Measurements from ENCODE around the gene SIRPG.

SIRPG gene

DNA sequence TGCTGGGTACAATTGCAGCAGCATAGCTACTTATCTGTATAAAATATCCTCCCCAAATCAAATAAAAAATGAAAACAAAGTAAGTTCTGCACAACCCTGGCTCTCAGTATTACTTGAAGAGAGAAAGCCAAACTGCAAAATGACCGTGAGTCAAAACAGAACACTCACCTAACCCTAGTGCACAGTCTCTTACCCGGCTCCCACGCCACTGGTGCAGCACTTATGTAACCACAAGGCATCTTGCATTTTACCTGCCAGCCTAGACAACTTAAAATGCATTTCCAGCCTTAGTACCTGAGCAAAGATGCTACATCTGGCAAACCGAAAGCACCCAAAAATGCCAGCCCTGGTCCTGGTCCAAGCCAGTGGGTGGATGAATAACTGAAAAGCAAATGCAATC is 25.4 kb downstream of the SIRPG start:
- TF ChIP-seq, protein P1, sequence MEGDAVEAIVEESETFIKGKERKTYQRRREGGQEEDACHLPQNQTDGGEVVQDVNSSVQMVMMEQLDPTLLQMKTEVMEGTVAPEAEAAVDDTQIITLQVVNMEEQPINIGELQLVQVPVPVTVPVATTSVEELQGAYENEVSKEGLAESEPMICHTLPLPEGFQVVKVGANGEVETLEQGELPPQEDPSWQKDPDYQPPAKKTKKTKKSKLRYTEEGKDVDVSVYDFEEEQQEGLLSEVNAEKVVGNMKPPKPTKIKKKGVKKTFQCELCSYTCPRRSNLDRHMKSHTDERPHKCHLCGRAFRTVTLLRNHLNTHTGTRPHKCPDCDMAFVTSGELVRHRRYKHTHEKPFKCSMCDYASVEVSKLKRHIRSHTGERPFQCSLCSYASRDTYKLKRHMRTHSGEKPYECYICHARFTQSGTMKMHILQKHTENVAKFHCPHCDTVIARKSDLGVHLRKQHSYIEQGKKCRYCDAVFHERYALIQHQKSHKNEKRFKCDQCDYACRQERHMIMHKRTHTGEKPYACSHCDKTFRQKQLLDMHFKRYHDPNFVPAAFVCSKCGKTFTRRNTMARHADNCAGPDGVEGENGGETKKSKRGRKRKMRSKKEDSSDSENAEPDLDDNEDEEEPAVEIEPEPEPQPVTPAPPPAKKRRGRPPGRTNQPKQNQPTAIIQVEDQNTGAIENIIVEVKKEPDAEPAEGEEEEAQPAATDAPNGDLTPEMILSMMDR (conservative IDR thresholded peaks at IDR 0.05), result no peak
- H3K27ac ChIP-seq, result no peak overlapping the region

DNA sequence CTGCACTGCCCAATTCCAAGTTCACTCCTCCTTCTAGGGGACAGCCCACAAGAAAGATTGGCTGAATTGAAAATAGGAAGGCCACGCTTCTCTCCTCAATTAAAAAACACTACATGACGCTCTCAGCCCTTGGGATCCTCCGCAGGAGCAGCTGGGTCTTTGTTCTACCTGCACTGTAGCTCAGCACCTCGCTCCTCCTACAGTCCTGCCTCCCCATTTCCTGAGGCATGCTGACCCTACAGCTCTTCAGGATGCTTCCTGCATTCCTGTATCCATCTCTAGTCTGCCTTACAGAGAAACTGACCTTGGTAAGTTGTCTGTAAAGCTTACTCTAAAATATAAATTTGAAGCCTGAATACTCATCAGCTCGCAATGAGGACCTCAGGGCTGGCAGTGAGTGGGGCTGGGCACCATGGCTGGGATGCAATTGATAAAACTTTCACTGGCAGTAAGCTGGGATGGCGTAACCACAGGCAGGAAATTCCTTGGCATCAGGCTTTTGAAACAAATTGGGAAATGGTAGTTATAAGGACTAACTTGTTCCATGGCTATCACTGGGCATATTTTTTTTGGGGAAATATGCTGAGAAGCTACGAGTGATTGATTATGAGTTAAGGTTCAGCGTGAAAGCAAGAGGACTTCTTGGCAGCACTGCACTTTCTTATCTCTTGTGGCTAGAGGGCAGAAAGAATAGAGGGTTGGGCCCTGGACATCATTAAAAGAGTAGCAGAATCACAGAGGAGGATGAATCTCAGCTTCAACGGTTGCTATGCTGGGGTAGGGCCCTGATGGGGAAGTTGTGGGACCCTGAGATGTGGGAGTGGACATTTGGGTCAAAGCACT is 26.0 kb downstream of the SIRPG start:
- TF ChIP-seq, protein P1 (conservative IDR thresholded peaks at IDR 0.05), result no peak
- H3K27ac ChIP-seq, result no peak overlapping the region

DNA sequence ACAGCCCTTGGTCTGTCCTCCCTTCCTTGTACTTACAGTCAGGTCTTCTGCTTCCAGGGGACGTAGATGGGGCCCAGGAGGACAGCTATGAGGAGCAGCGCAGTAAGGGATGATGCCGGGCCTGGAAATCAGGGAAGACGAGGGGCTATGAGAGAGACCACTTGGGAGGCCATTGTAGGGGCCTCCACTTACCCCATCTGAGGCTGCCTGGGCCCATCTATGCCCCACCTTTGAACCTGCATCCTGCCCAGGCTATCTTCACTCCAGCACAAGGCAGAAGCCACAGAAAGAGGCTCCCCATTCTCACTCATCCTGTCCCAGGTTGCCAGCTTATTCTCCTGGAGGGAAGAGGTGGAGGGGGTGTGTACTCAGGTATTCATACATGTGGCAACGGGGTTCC is 27.4 kb downstream of the SIRPG start:
- TF ChIP-seq, protein P1 (conservative IDR thresholded peaks at IDR 0.05), result no peak
- no peak overlapping the region for H3K27ac ChIP-seq

DNA sequence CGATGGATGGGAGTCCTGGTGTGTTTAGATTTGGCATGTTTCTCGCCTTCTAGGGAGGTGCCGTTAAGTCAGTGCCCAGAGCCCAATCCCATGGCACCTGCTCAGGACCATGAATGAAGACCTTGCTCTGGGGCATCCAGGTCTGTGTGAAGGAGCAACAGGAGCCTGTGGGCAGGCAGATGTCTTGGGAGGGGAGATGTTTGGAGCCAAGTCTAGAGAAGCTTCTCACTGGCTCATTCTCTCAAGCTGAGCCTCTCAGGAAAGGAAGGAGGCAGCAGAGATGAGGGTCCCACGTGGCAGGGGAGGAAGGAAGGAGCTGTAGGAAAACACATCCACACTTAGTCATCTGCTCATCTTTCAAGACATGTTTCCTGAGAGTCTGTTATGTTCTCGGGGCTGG is 28.3 kb downstream of the SIRPG start:
- TF ChIP-seq, protein P1 (conservative IDR thresholded peaks at IDR 0.05), result no peak
- H3K27ac ChIP-seq, result no peak overlapping the region

DNA sequence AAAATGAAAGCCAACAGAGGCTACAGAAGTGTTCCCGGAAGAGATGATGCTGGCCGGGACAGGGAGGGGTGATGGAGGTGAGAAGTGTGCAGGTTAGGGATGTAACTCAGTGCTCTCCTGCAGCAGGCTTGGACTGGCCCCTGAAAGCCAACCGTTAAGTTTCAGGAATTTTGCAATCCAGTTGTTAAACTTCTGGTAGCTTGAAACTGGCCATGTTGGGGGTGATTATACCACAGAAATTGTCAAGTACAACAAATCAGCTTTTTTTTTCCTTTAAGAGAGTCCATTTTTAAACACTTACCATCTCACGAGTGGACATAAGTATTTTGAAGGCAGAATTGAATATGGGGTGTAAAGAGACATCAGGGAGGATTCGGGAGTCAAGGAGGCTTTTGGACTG is 29.0 kb downstream of the SIRPG start:
- no peak overlapping the region for H3K27ac ChIP-seq
- TF ChIP-seq, protein P1 (conservative IDR thresholded peaks at IDR 0.05), result no peak

DNA sequence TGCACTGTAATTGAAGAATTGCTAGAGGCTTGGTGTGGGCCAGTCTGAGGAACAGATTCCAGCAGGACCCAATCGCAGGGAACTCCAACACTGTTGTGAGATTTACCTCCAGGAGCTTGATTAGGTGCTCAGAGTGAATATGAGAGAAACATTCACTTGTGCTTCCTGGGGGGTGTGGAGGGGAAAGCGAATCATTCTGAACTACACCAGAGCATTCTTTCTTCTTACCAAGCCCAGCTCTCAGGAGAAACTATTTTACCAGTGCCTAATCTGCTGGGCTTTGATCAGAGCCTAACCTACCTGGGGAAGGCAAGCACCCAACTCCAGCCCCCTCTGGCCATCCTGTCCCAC is 30.4 kb downstream of the SIRPG start:
- H3K27ac ChIP-seq, result no peak overlapping the region
- TF ChIP-seq, protein P1 (conservative IDR thresholded peaks at IDR 0.05), result no peak

DNA sequence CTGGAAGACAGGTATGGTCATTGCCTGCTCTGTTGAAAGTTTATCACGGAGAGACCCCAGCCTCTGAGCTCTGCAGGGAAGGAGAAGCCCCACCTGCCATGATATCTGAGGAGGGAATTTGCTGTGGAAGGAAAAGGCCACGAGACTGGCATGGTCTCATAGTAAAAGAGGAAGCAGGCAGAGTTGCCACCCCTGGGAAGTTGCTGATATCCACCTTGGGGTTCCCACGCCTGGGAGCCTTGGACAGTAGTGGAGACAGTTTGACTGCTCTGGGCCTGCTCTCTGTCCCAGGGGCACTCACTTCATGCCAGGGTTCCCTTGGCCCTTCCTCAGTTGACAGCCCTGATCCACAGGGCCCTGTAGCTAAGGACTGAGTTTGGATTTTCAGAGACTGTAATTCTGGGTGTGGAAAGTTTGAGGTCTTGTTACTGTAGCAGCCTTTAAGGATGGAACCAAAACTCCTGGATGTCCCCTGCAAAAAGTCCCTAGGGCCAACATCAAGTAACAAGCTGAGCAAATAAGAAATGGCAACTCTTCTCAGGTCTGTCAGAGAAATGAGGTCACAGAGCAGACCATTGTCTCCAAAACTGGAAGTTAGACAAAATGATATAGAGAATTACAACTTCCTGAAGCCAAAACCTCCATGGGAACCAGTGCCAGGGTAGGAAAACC is 30.9 kb downstream of the SIRPG start:
- TF ChIP-seq, protein P1 (conservative IDR thresholded peaks at IDR 0.05), result no peak
- H3K27ac ChIP-seq, result no peak overlapping the region

Measured in VCaP (cell line).